HEK293T (cell line): ENCODE data around the gene MAP2K5.

ENCODE experiments used
- CTCF ChIA-PET: fragments of 350-600 bp; formaldehyde crosslinking; extraction: SDS; loops from one replicate; lab custom pipeline; 2021; ENCODE audit warnings: antibody characterized with exemption, inconsistent platforms; lab: Yijun Ruan, JAX
- POLR2A ChIA-PET: fragments of 350-600 bp; formaldehyde crosslinking; extraction: SDS; loops from one replicate; lab custom pipeline; 2020; ENCODE audit warnings: antibody characterized with exemption, inconsistent platforms; lab: Yijun Ruan, JAX
- DNase-seq: peaks from one replicate; pipeline ENCODE4 v3.0.0; 2012; ENCODE audit warnings: mixed read lengths; ENCODE audit errors: extremely low spot score
- ARNT ChIP-seq: fragments of 450-650 bp; IDR thresholded peaks from 2 replicates; pipeline ENCODE4 v1.6.1; 2017; ENCODE audit warnings: mild to moderate bottlenecking
- BHLHE40 ChIP-seq: fragments of 450-650 bp; IDR thresholded peaks from 2 replicates; pipeline ENCODE4 v1.6.1; 2016; ENCODE audit warnings: mild to moderate bottlenecking, moderate library complexity, borderline replicate concordance
- CTBP1 ChIP-seq: fragments of 450-650 bp; IDR thresholded peaks from 2 replicates; pipeline ENCODE4 v1.6.1; 2016; ENCODE audit warnings: borderline replicate concordance
- ELF4 ChIP-seq: fragments of 450-650 bp; IDR thresholded peaks from 2 replicates; pipeline ENCODE4 v1.6.1; 2017; ENCODE audit warnings: antibody characterized with exemption
- FOXA1 ChIP-seq: fragments of 450-650 bp; IDR thresholded peaks from 2 replicates; pipeline ENCODE4 v1.6.1; 2016; ENCODE audit warnings: mild to moderate bottlenecking
- FOXK2 ChIP-seq: fragments of 450-650 bp; IDR thresholded peaks from 2 replicates; pipeline ENCODE4 v1.6.1; 2016; ENCODE audit warnings: mild to moderate bottlenecking
- FOXM1 ChIP-seq: fragments of 450-650 bp; IDR thresholded peaks from 2 replicates; pipeline ENCODE4 v1.6.1; 2017; ENCODE audit warnings: mild to moderate bottlenecking, borderline replicate concordance
- HDGF ChIP-seq: fragments of 450-650 bp; IDR thresholded peaks from 2 replicates; pipeline ENCODE4 v1.6.1; 2017; ENCODE audit warnings: antibody characterized with exemption, borderline replicate concordance
- L3MBTL2 ChIP-seq: fragments of 450-650 bp; conservative IDR thresholded peaks from 2 replicates; pipeline ENCODE4 v1.6.1; 2016; ENCODE audit warnings: mild to moderate bottlenecking
- LEF1 ChIP-seq: fragments of 450-650 bp; IDR thresholded peaks from 2 replicates; pipeline ENCODE4 v1.6.1; 2017; ENCODE audit warnings: mild to moderate bottlenecking, borderline replicate concordance
- NFRKB ChIP-seq: fragments of 450-650 bp; IDR thresholded peaks from 2 replicates; pipeline ENCODE4 v1.6.1; 2016; ENCODE audit warnings: mild to moderate bottlenecking, moderate library complexity
- SP1 ChIP-seq: fragments of 450-650 bp; IDR thresholded peaks from 2 replicates; pipeline ENCODE4 v1.6.1; 2017
- SUZ12 ChIP-seq: fragments of 450-650 bp; IDR thresholded peaks from 2 replicates; pipeline ENCODE4 v1.6.1; 2016; ENCODE audit warnings: mild to moderate bottlenecking
- TARDBP ChIP-seq: fragments of 450-650 bp; IDR thresholded peaks from 2 replicates; pipeline ENCODE4 v1.6.1; 2016
- ZNF384 ChIP-seq: fragments of 450-650 bp; IDR thresholded peaks from 2 replicates; pipeline ENCODE4 v1.6.1; 2016
- TF ChIP-seq, protein P1 (sequence below): fragments of 450-650 bp; IDR thresholded peaks from 2 replicates; pipeline ENCODE4 v1.6.1; 2016

MAP2K5 gene

DNA sequence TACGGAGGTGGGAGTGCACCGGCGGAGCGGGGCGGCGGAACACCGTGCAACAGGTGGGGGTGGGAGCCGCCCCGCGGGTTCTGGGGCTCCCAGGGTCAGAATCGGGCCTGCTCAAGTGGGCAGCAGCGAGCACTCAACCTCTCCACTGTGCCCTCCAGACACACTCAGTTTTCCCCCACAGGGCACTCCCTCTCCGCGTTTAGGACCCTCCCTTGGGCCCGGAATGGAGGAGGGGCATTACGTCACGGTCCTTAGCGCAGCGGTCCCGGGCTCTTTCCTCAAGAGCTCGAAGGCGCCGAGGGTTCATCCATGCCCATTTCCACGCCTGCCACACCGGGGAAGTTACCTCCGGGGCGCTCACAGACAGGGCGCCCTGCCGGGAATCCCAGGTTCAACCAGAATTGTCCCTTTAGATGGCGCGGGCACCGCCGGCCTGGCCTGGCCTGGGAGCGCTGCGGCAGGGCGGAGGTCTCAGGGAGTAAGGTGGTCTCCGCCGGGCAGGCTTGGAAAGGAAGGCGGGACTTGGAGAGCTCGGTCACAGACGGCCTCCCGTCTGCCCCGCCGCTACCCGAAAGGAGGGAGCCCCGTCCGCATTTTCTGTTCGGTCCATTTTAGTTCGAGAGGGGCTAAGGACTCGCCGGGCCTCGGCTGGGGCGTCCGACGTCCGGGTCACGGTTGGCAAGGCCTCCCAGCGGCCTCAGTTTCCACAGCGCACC, 292.2 kb downstream of the MAP2K5 start:
- DNase-seq: no peak
- TF ChIP-seq LEF1: no peak
- TF ChIP-seq SUZ12: no peak
- no peak for TF ChIP-seq TARDBP
- TF ChIP-seq CTBP1: no peak
- TF ChIP-seq SP1: no peak
- no peak for TF ChIP-seq NFRKB
- POLR2A ChIA-PET: no interaction called here
- CTCF ChIA-PET: interaction anchor here (0.7 kb wide), 1 partner anchor 372 kb away, joined by 3 read pairs; no protein-coding TSS in a partner anchor

DNA sequence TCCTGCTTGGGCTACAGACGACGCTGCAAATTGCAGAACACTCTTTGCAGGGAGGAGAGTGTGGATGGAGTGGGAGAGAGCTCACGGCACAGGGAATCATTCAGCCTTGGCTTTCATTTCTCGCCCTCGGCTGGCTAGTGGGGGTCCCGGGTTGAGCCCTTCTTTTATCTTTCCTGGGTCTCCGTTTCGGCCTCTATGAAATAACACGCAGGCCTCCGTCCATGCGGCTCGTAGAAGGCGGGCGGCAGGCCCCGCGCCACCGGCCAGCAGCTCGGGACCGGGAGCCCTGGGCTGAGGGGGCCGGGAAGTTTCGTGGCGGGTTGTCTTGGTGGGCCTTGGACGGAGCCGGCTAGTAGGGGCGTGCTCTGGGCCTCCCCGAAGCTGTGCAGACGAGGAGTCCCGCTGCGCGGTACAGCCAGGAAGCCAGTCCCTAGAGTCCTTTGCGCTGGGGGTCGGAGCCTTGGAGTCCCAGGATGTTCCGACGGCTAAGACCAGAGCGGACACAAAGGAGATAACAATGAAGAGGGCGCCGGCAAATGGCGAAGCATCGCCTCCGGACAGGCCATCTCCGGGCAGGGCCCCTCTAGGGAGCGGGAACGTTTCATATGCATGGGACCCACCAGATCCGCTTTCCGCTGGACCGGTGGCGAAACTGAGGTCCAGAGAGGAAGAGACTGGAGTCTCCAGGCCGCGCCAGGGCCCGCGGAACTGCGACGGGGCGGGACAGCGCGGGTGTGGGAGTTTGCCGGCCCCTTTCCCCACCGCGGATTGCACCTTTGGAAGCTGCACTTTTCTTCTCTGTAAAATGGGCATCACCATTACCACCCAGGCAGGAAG, 293.0 kb downstream of the MAP2K5 start:
- DNase-seq: no peak
- ChIA-PET CTCF (interaction anchor here (0.6 to 1.1 kb wide), 8 partner anchors 12 to 1137 kb away, joined by 3 to 9 read pairs (median 3); no protein-coding TSS in a partner anchor), POLR2A (no interaction called here)
- TF ChIP-seq, protein P1, sequence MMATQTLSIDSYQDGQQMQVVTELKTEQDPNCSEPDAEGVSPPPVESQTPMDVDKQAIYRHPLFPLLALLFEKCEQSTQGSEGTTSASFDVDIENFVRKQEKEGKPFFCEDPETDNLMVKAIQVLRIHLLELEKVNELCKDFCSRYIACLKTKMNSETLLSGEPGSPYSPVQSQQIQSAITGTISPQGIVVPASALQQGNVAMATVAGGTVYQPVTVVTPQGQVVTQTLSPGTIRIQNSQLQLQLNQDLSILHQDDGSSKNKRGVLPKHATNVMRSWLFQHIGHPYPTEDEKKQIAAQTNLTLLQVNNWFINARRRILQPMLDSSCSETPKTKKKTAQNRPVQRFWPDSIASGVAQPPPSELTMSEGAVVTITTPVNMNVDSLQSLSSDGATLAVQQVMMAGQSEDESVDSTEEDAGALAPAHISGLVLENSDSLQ: no peak
- TF ChIP-seq FOXK2 (no peak), SP1 (no peak), ZNF384 (no peak), BHLHE40 (no peak), FOXA1 (no peak), NFRKB (no peak), LEF1 (no peak), HDGF (no peak)

DNA sequence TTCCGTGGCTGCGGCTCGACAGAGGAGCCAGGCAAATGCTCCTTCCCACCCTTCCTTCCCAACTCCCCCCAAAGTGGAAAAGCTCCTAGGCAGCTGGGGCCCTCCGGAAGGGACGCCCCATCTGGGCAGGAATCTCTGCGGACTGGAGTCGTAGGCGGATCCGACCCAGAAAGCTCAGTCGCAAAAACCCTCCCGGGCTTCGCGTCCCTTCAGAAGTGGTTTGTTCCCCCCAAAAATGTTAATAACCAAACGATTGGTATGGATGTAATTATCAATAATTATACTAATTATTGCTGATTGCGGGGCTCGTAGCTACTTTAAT, 293.6 kb downstream of the MAP2K5 start:
- DNase-seq: no peak
- TF ChIP-seq CTBP1: no peak
- TF ChIP-seq L3MBTL2: no peak
- no peak for TF ChIP-seq FOXA1
- no peak for TF ChIP-seq NFRKB
- CTCF ChIA-PET: interaction anchor here (0.6 to 1.1 kb wide), 7 partner anchors 12 to 1138 kb away, joined by 3 to 9 read pairs (median 3); no protein-coding TSS in a partner anchor
- POLR2A ChIA-PET: no interaction called here

DNA sequence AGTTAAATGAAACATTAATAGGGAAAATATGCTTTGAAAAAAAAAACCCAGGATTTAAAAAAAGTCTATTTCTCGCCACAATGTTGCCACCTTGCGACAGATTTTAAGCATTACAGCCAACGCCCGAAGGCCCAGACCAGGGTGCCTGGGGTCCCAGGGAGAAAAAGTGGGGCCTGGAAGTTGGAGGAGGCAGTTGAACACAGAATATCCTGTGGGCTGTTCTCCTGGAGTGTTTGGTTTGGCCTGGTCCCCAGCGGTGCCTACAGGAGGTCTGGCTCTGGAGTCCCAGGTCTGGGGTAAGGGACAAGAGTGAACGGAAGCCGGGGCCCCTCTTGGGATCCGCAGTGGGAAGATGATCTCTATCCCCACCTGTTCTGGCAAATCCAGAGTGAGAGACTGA, 294.0 kb downstream of the MAP2K5 start:
- TF ChIP-seq FOXK2 (no peak), ZNF384 (peak; percentile 89)
- DNase-seq: no peak
- ChIA-PET POLR2A (no interaction called here), CTCF (interaction anchor here (0.6 to 1.1 kb wide), 6 partner anchors 13 to 765 kb away, joined by 3 to 9 read pairs (median 3); no protein-coding TSS in a partner anchor)

DNA sequence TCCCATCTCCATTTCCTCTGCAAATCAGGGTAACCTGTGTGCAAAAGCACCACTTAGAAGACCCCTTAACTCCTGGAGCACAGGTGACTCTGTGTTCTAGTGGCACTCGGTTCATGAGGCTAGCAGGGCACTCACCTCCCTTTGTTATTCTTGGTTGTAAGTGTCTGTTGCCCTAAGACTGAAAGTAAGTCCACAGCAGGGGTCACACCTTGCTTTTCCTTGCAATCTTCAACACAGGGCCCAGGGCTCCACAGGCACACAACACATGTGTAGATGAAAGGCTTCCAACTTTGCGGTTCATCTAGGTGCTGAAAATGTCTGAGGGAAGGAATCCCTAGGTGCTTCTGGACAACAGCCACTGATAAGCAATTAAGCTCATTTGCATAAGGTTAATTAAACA, 294.5 kb downstream of the MAP2K5 start:
- DNase-seq: no peak
- POLR2A ChIA-PET: no interaction called here

DNA sequence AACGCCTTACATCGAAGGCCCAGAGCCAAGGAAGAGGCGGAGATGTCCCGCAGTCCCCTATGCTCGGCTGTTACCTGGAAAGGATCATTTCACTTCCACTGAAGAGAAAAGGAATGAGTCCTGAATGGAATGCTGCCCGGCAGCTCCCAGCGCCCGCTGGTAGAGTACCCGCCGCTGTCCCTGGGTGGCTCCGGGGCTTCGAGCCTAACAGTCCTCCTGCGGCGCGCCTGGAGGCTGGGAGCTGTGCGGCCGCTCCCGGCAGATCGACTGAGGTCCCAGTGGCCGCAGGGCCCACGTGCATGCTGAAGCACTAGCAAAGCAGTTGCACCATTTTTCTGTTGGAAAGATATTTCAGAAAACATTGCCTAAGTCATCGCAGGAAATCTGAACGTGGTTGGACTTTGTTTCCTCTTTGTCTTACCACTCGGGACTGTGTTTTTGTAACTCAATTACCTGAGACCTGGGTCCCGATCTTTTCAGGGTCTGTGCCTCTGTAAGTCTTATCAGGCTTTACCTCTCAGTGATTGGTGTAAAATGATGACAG, 296.4 kb downstream of the MAP2K5 start:
- ChIA-PET POLR2A (no interaction called here), CTCF (no interaction called here)
- TF ChIP-seq HDGF (no peak), ARNT (no peak), SUZ12 (no peak), FOXA1 (no peak), CTBP1 (no peak), BHLHE40 (no peak), TARDBP (no peak), FOXM1 (no peak), ZNF384 (no peak), L3MBTL2 (no peak), ELF4 (no peak), NFRKB (no peak)
- TF ChIP-seq, protein P1: no peak
- no peak for DNase-seq

More for the DNA sequence above, 294.5 kb downstream of the MAP2K5 start:
- CTCF ChIA-PET: interaction anchor here (0.8 kb wide), 1 partner anchor 378 kb away, joined by 3 read pairs; no protein-coding TSS in a partner anchor
- TF ChIP-seq CTBP1 (no peak), SP1 (no peak), LEF1 (no peak), ELF4 (no peak), ZNF384 (no peak), FOXK2 (no peak), HDGF (no peak), FOXA1 (no peak), ARNT (no peak), FOXM1 (no peak)

DNA sequence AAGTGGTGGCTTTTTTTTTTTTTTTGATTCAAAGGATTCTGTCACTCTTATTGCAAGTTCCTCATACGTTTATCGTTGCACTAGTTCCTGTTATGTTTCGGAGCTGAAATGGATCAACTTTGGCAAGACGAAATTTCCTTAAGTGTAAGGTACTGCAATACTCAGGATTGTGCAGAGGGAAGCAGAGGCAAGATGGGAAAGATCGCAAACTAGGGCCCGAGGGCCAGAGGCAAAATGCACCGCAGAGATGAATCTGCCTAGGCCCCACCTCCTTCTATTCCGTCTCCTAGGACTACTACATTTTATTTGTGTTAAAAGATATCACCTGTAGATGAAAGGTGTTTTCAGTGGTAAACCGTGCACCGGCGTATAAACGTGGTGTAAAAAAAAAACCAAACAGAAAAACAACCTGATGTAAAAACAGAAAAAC, 297.0 kb downstream of the MAP2K5 start:
- peak; percentile 57 for DNase-seq
- ChIA-PET POLR2A (no interaction called here), CTCF (no interaction called here)
- TF ChIP-seq CTBP1 (no peak), NFRKB (no peak), SUZ12 (no peak), ZNF384 (peak; percentile 71), FOXK2 (no peak), FOXM1 (no peak), HDGF (no peak)
- TF ChIP-seq, protein P1: peak; percentile 48; the same call in 1 of the 2 replicates
